GM23338 (cell line): ENCODE data around the gene BACE2. TPM values are rescaled to one million over a fixed set of nuclear protein-coding genes. Genes with fewer than 3 reads are reported as not detected.

Experiments used
- ATAC-seq: fragments of 200-7000 bp; cut with Tn5 transposase; 3 replicates; pipeline ENCODE4 v1.9.1; 2020
- DNase-seq: peaks from one replicate; pipeline ENCODE4 v3.0.0-alpha.2; 2015; ENCODE audit warnings: low spot score
- H2AFZ ChIP-seq: fragments of 200-600 bp; sonication (generic); 2 replicates; pipeline ENCODE4 v1.8.0; 2016; ENCODE audit warnings: antibody characterized with exemption, mild to moderate bottlenecking, moderate library complexity
- H3F3A ChIP-seq: fragments of 200-600 bp; sonication (generic); replicated peaks from 2 replicates; pipeline ENCODE4 v1.8.0; 2017; ENCODE audit warnings: antibody characterized with exemption, mixed run types, low read depth
- H3K27ac ChIP-seq: fragments of 200-600 bp; sonication (generic); 2 replicates; pipeline ENCODE4 v1.6.1; 2016; ENCODE audit warnings: low read depth
- H3K27me3 ChIP-seq: fragments of 200-600 bp; sonication (generic); 2 replicates; pipeline ENCODE4 v1.8.0; 2016; ENCODE audit warnings: mild to moderate bottlenecking, mixed run types, moderate library complexity; ENCODE audit not compliant: insufficient read depth
- H3K36me3 ChIP-seq: fragments of 200-600 bp; sonication (generic); 2 replicates; pipeline ENCODE4 v1.8.0; 2016; ENCODE audit warnings: mild to moderate bottlenecking; ENCODE audit not compliant: insufficient read depth
- H3K4me1 ChIP-seq: fragments of 200-600 bp; sonication (generic); 2 replicates; pipeline ENCODE4 v1.8.0; 2016; ENCODE audit warnings: mild to moderate bottlenecking, moderate library complexity; ENCODE audit not compliant: insufficient read depth
- H3K4me2 ChIP-seq: fragments of 200-600 bp; sonication (generic); 2 replicates; pipeline ENCODE4 v1.7.1; 2017; ENCODE audit warnings: mixed run types
- H3K4me3 ChIP-seq: fragments of 200-600 bp; sonication (generic); 2 replicates; pipeline ENCODE4 v1.6.1; 2016; ENCODE audit warnings: mixed run types
- H3K79me2 ChIP-seq: fragments of 200-600 bp; sonication (generic); replicated peaks from 2 replicates; pipeline ENCODE4 v1.8.0; 2017; ENCODE audit warnings: mild to moderate bottlenecking; ENCODE audit not compliant: insufficient read depth
- H3K9me2 ChIP-seq: fragments of 200-600 bp; sonication (generic); 2 replicates; pipeline ENCODE4 v1.8.0; 2017; ENCODE audit not compliant: insufficient read depth
- H4K20me1 ChIP-seq: fragments of 200-600 bp; sonication (generic); replicated peaks from 2 replicates; pipeline ENCODE4 v1.8.0; 2017; ENCODE audit warnings: mild to moderate bottlenecking; ENCODE audit not compliant: insufficient read depth
- H3K27ac Mint-ChIP-seq: 2 replicates; pipeline ENCODE4 v1.8.0; 2020; ENCODE audit warnings: inconsistent platforms, mild to moderate bottlenecking, moderate library complexity, mixed read lengths
- H3K27me3 Mint-ChIP-seq: 3 replicates; pipeline ENCODE4 v1.8.0; 2022; ENCODE audit warnings: low read depth, mild to moderate bottlenecking, moderate library complexity, mixed read lengths, inconsistent platforms; ENCODE audit not compliant: insufficient read depth, poor library complexity
- H3K36me3 Mint-ChIP-seq: 3 replicates; pipeline ENCODE4 v1.8.0; 2021; ENCODE audit warnings: low read depth, mild to moderate bottlenecking, inconsistent platforms, moderate library complexity, mixed read lengths
- H3K4me1 Mint-ChIP-seq: 3 replicates; pipeline ENCODE4 v1.8.0; 2020; ENCODE audit warnings: mild to moderate bottlenecking, inconsistent platforms, mixed read lengths
- H3K4me3 Mint-ChIP-seq: 3 replicates; pipeline ENCODE4 v1.8.0; 2021; ENCODE audit warnings: moderate library complexity, mild to moderate bottlenecking, inconsistent platforms, mixed read lengths
- H3K9me3 Mint-ChIP-seq: 3 replicates; pipeline ENCODE4 v1.8.0; 2020; ENCODE audit warnings: moderate library complexity, mild to moderate bottlenecking, inconsistent platforms, mixed read lengths
- CTCF ChIP-seq, 2 experiments: fragments of 200-600 bp in 1 of 2; sonication (generic) in 1 of 2; conservative IDR thresholded peaks; 2 replicates each; pipeline versions ENCODE4 v1.5.1 to v1.6.1; 2016 to 2017; ENCODE audit warnings: antibody characterized with exemption in 2 of 2, low read depth in 2 of 2, mild to moderate bottlenecking in 2 of 2, moderate library complexity in 1 of 2
- EZH2 ChIP-seq: fragments of 200-600 bp; sonication (generic); IDR thresholded peaks from one replicate; pipeline ENCODE4 v1.8.0; 2017; ENCODE audit warnings: antibody characterized with exemption, mild to moderate bottlenecking, low read depth; ENCODE audit not compliant: unreplicated experiment
- NANOG ChIP-seq: IDR thresholded peaks from 2 replicates; pipeline ENCODE4 v1.6.1; 2016; ENCODE audit warnings: antibody characterized with exemption, borderline replicate concordance
- POLR2AphosphoS5 ChIP-seq: IDR thresholded peaks from 2 replicates; pipeline ENCODE4 v1.6.1; 2016; ENCODE audit warnings: antibody characterized with exemption, low read depth
- ZNF331 ChIP-seq: fragments of 250-450 bp; sonication (Bioruptor Pico); IDR thresholded peaks from 2 replicates; pipeline ENCODE4 v1.5.0; 2020; ENCODE audit warnings: low read depth, mild to moderate bottlenecking, moderate library complexity
- ZNF462 ChIP-seq: fragments of 250-450 bp; sonication (Bioruptor Pico); IDR thresholded peaks from 2 replicates; pipeline ENCODE4 v1.5.0; 2020; ENCODE audit warnings: mild to moderate bottlenecking, moderate library complexity
- polyA plus RNA-seq: library from polyadenylated mRNA; unstranded; fragments of >200 nt; fragmentation: Nextera tagmentation; extraction: Ambion mirVana; gene quantifications from 2 replicates; pipeline ENCODE4 v1.2.1, GENCODE V29; 2016
- total RNA-seq: library from RNA; depleted of rRNA; stranded (reverse); fragments of >200 nt; shearing (Covaris generic); gene quantifications from 2 replicates; pipeline ENCODE4 v1.2.3, GENCODE V29; 2014
- TF ChIP-seq, protein P1 (sequence below): IDR thresholded peaks from one replicate; pipeline ENCODE4 v1.6.1; 2018; ENCODE audit warnings: antibody characterized with exemption; ENCODE audit not compliant: unreplicated experiment

BACE2 gene
- total and polyA plus RNA-seq, 2 experiments from 2014 or later = 3.5 to 6.8 TPM

DNA sequence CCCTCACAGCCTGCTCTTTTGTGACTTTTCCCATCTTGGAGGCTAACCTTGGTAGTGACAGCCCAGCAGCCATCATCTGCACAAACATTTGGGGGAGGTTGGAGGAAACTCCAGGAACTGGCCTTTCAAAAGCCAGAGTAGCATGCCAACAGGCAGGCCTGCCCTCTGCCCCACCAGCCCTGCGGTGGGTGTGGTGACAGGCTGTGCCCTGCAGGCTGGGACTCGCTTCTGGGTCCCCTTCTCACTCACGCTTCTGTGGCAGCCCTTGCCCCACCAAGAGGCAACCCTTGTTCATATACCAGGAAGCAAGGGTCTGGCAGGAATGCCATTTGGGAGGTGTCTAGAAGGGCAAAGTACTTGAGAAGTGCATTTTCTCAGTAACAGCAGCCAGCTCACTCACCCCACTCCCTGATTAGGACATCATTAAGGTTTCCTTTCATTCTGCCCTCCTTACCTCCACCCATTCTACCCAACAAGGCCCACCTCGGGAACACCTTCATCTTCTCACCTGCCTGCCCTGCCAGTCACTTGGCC, 127.8 kb downstream of the BACE2 start:
- H3K4me2 ChIP-seq = no peak overlapping the region
- no peaks in the 10 kb centered on the region for H3K4me1 ChIP-seq
- no peaks in the 10 kb centered on the region for H3K9me2 ChIP-seq
- Mint-ChIP-seq H3K4me1 (no peaks in the 10 kb centered on the region; the same call in 2 of the 3 replicates), H3K4me3 (no peak overlapping the region), H3K27me3 (peaks cover 3% of the 10 kb centered on the region), H3K36me3 (peaks cover 3% of the 10 kb centered on the region; the same call in 2 of the 3 replicates), H3K27ac (no peak overlapping the region; the same call in 1 of the 2 replicates), H3K9me3 (peaks cover 44% of the 10 kb centered on the region)
- no peak overlapping the region for H3K4me3 ChIP-seq
- H4K20me1 ChIP-seq = no peaks in the 10 kb centered on the region
- H3K27ac ChIP-seq = no peak overlapping the region
- H3K79me2 ChIP-seq = no peaks in the 10 kb centered on the region
- no peak overlapping the region for H2AFZ ChIP-seq
- DNase-seq (no peak), ATAC-seq (no peak)
- no peaks in the 10 kb centered on the region for H3K27me3 ChIP-seq
- H3K36me3 ChIP-seq = no peaks in the 10 kb centered on the region; the same call in 1 of the 2 replicates
- no peaks in the 10 kb centered on the region for H3F3A ChIP-seq
- TF ChIP-seq CTCF (conservative IDR thresholded peaks at IDR 0.05; ENCODE audit: low read depth in 2 of 2) = no peak
- no peak for TF ChIP-seq NANOG
- TF ChIP-seq ZNF462 (CRISPR knock-in tag) = no peak
- no peak for TF ChIP-seq ZNF331 (CRISPR knock-in tag)
- TF ChIP-seq EZH2 = no peak
- no peak for TF ChIP-seq POLR2AphosphoS5
- TF ChIP-seq, protein P1, sequence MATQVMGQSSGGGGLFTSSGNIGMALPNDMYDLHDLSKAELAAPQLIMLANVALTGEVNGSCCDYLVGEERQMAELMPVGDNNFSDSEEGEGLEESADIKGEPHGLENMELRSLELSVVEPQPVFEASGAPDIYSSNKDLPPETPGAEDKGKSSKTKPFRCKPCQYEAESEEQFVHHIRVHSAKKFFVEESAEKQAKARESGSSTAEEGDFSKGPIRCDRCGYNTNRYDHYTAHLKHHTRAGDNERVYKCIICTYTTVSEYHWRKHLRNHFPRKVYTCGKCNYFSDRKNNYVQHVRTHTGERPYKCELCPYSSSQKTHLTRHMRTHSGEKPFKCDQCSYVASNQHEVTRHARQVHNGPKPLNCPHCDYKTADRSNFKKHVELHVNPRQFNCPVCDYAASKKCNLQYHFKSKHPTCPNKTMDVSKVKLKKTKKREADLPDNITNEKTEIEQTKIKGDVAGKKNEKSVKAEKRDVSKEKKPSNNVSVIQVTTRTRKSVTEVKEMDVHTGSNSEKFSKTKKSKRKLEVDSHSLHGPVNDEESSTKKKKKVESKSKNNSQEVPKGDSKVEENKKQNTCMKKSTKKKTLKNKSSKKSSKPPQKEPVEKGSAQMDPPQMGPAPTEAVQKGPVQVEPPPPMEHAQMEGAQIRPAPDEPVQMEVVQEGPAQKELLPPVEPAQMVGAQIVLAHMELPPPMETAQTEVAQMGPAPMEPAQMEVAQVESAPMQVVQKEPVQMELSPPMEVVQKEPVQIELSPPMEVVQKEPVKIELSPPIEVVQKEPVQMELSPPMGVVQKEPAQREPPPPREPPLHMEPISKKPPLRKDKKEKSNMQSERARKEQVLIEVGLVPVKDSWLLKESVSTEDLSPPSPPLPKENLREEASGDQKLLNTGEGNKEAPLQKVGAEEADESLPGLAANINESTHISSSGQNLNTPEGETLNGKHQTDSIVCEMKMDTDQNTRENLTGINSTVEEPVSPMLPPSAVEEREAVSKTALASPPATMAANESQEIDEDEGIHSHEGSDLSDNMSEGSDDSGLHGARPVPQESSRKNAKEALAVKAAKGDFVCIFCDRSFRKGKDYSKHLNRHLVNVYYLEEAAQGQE = no peak
